H9 (cell line): ENCODE measurements around the gene PIK3C3. TPM values are rescaled to one million over a fixed set of nuclear protein-coding genes. Genes with fewer than 3 reads are reported as not detected.

Source experiments
- DNase-seq: peaks from one replicate; pipeline ENCODE4 v3.0.0-alpha.2; 2017
- H2AFZ ChIP-seq: one replicate; pipeline ENCODE4 v1.6.1; 2013; ENCODE audit warnings: mild to moderate bottlenecking, low read length, control low read depth, moderate library complexity
- H2AK5ac ChIP-seq: 2 replicates; pipeline ENCODE4 v1.6.1; 2013; ENCODE audit warnings: low read length, control low read depth, mixed read lengths; ENCODE audit not compliant: insufficient read length
- H2BK120ac ChIP-seq: one replicate; pipeline ENCODE4 v1.6.1; 2013; ENCODE audit warnings: low read depth, mild to moderate bottlenecking, low read length, control low read depth, inconsistent platforms; ENCODE audit not compliant: poor library complexity, severe bottlenecking
- H2BK12ac ChIP-seq: 2 replicates; pipeline ENCODE4 v1.6.1; 2013; ENCODE audit warnings: low read length, control low read depth, mixed read lengths, low read depth; ENCODE audit not compliant: insufficient read length
- H2BK15ac ChIP-seq: 2 replicates; pipeline ENCODE4 v1.6.1; 2013; ENCODE audit warnings: low read depth, low read length, control low read depth
- H2BK20ac ChIP-seq: one replicate; pipeline ENCODE4 v1.6.1; 2013; ENCODE audit warnings: low read depth, mild to moderate bottlenecking, low read length, control low read depth, inconsistent platforms; ENCODE audit not compliant: poor library complexity, severe bottlenecking
- H2BK5ac ChIP-seq: 2 replicates; pipeline ENCODE4 v1.6.1; 2013; ENCODE audit warnings: low read length, control low read depth, mixed read lengths; ENCODE audit not compliant: insufficient read length
- H3K14ac ChIP-seq: 2 replicates; pipeline ENCODE4 v1.6.1; 2013; ENCODE audit warnings: low read length, control low read depth; ENCODE audit not compliant: insufficient read depth
- H3K18ac ChIP-seq: 2 replicates; pipeline ENCODE4 v1.6.1; 2013; ENCODE audit warnings: low read depth, mild to moderate bottlenecking, mixed read lengths, low read length, control low read depth; ENCODE audit not compliant: insufficient read length
- H3K23ac ChIP-seq: 2 replicates; pipeline ENCODE4 v1.6.1; 2013; ENCODE audit warnings: low read length, control low read depth, mixed read lengths, low read depth; ENCODE audit not compliant: insufficient read length
- H3K23me2 ChIP-seq: 2 replicates; pipeline ENCODE4 v1.6.1; 2013; ENCODE audit warnings: low read depth, mild to moderate bottlenecking, mixed read lengths, low read length, control low read depth; ENCODE audit not compliant: insufficient read length, poor library complexity, severe bottlenecking
- H3K27ac ChIP-seq: 2 replicates; pipeline ENCODE4 v1.5.1; 2013; ENCODE audit warnings: low read length, control low read depth, mixed read lengths, low read depth; ENCODE audit not compliant: insufficient read length
- H3K27me3 ChIP-seq: 2 replicates; pipeline ENCODE4 v1.6.1; 2013; ENCODE audit warnings: low read length, control low read depth, inconsistent platforms; ENCODE audit not compliant: insufficient read depth
- H3K4ac ChIP-seq: 2 replicates; pipeline ENCODE4 v1.6.1; 2013; ENCODE audit warnings: low read depth, mild to moderate bottlenecking, control low read depth, inconsistent platforms, low read length, moderate library complexity
- H3K4me1 ChIP-seq: 2 replicates; pipeline ENCODE4 v1.6.1; 2013; ENCODE audit warnings: low read length, control low read depth, inconsistent platforms; ENCODE audit not compliant: insufficient read depth
- H3K4me2 ChIP-seq: 2 replicates; pipeline ENCODE4 v1.6.1; 2013; ENCODE audit warnings: low read length, control low read depth, mixed read lengths; ENCODE audit not compliant: insufficient read length, insufficient read depth
- H3K56ac ChIP-seq: 2 replicates; pipeline ENCODE4 v1.6.1; 2013; ENCODE audit warnings: low read depth, mild to moderate bottlenecking, mixed read lengths, low read length, control low read depth; ENCODE audit not compliant: insufficient read length
- H3K79me1 ChIP-seq: 2 replicates; pipeline ENCODE4 v1.6.1; 2013; ENCODE audit warnings: low read depth, mild to moderate bottlenecking, moderate library complexity, low read length, control low read depth, inconsistent platforms; ENCODE audit not compliant: insufficient read depth, poor library complexity, severe bottlenecking
- H3K79me2 ChIP-seq: 2 replicates; pipeline ENCODE4 v1.6.1; 2013; ENCODE audit warnings: low read length, control low read depth, inconsistent platforms; ENCODE audit not compliant: insufficient read depth
- H3K9ac ChIP-seq: 2 replicates; pipeline ENCODE4 v1.6.1; 2013; ENCODE audit warnings: low read length, control low read depth, mixed read lengths; ENCODE audit not compliant: insufficient read length; ENCODE audit errors: extremely low read depth
- H3K9me3 ChIP-seq: one replicate; pipeline ENCODE4 v1.6.1; 2013; ENCODE audit warnings: low read depth, low read length, inconsistent platforms; ENCODE audit not compliant: control insufficient read depth
- H3T11ph ChIP-seq: one replicate; pipeline ENCODE4 v1.6.1; 2013; ENCODE audit warnings: mild to moderate bottlenecking, low read length, control low read depth, inconsistent platforms
- H4K20me1 ChIP-seq: one replicate; pipeline ENCODE4 v1.6.1; 2013; ENCODE audit not compliant: control insufficient read depth, insufficient read length, insufficient read depth
- H4K5ac ChIP-seq: 2 replicates; pipeline ENCODE4 v1.6.1; 2013; ENCODE audit warnings: low read depth, mild to moderate bottlenecking, mixed read lengths, low read length, control low read depth; ENCODE audit not compliant: insufficient read length
- H4K8ac ChIP-seq: replicated peaks from 2 replicates; pipeline ENCODE4 v1.6.1; 2013; ENCODE audit warnings: low read length, control low read depth, mixed read lengths, low read depth; ENCODE audit not compliant: insufficient read length
- H4K91ac ChIP-seq: 2 replicates; pipeline ENCODE4 v1.6.1; 2013; ENCODE audit warnings: low read depth, mild to moderate bottlenecking, moderate library complexity, mixed read lengths, low read length, control low read depth; ENCODE audit not compliant: insufficient read length
- H3K27ac Mint-ChIP-seq, 3 experiments: 2 replicates in 2 of 3; 3 replicates in 1 of 3; pipeline ENCODE4 v1.8.0; 2020 to 2021; ENCODE audit warnings: mixed read lengths in 3 of 3, mild to moderate bottlenecking in 1 of 3, moderate library complexity in 1 of 3
- H3K27me3 Mint-ChIP-seq: 2 replicates; pipeline ENCODE4 v1.8.0; 2021; ENCODE audit warnings: low read depth, mild to moderate bottlenecking, moderate library complexity, mixed read lengths
- H3K36me3 Mint-ChIP-seq, 3 experiments: 2 replicates in 2 of 3; 3 replicates in 1 of 3; pipeline ENCODE4 v1.8.0; 2020 to 2021; ENCODE audit warnings: low read depth in 3 of 3, mixed read lengths in 3 of 3; ENCODE audit not compliant: insufficient read depth in 1 of 3
- H3K4me1 Mint-ChIP-seq, 2 experiments: 2 replicates each; pipeline ENCODE4 v1.8.0; 2020; ENCODE audit warnings: mixed read lengths in 2 of 2
- H3K4me3 Mint-ChIP-seq, 2 experiments: 2 replicates in 1 of 2; 3 replicates in 1 of 2; pipeline ENCODE4 v1.8.0; 2020 to 2021; ENCODE audit warnings: mild to moderate bottlenecking in 2 of 2, mixed read lengths in 2 of 2, moderate library complexity in 1 of 2
- H3K9me3 Mint-ChIP-seq, 2 experiments: 2 replicates in 1 of 2; 3 replicates in 1 of 2; pipeline ENCODE4 v1.8.0; 2020; ENCODE audit warnings: mild to moderate bottlenecking in 2 of 2, mixed read lengths in 2 of 2, moderate library complexity in 1 of 2
- CTCF ChIP-seq: fragments of 200-600 bp; sonication (generic); conservative IDR thresholded peaks from 3 replicates; pipeline ENCODE4 v1.8.0; 2021; ENCODE audit warnings: antibody characterized with exemption, mild to moderate bottlenecking
- total RNA-seq: library from RNA; stranded (reverse); gene quantifications from 2 replicates; pipeline ENCODE4 v1.2.1, GENCODE V29; 2021

Gene PIK3C3
- total RNA-seq, 1 experiment from 2014 or later, result 48.8 TPM

- Mint-ChIP-seq H3K27me3 (no peaks in the 10 kb centered on the region), H3K36me3 (no peaks in the 10 kb centered on the region)
These were observed 140.8 kb downstream of the PIK3C3 start for GRCh38 chr18:42095732-42096377.

More at GRCh38 chr18:42095732-42096377, 140.8 kb downstream of the PIK3C3 start:
- H4K8ac ChIP-seq, result no peak overlapping the region
- no peak for DNase-seq
- no peaks in the 10 kb centered on the region for H3K9me3 ChIP-seq
- no peak overlapping the region for H2AK5ac ChIP-seq
- no peak overlapping the region for H3K27ac ChIP-seq
- H3K79me2 ChIP-seq, result no peaks in the 10 kb centered on the region
- no peak overlapping the region; a peak in 1 of 7 replicates for H3K27ac Mint-ChIP-seq
- no peak overlapping the region for H4K5ac ChIP-seq
- H3K9me3 Mint-ChIP-seq, result no peaks in the 10 kb centered on the region
- H3K27me3 ChIP-seq, result no peaks in the 10 kb centered on the region
- H3K4me3 Mint-ChIP-seq, result no peak overlapping the region
- no peak overlapping the region for H2BK120ac ChIP-seq
- H3K4me2 ChIP-seq, result no peak overlapping the region
- no peaks in the 10 kb centered on the region for H3K4me1 Mint-ChIP-seq
- H3K4ac ChIP-seq, result no peak overlapping the region
- H2BK12ac ChIP-seq, result no peak overlapping the region
- H3K9ac ChIP-seq, result no peak overlapping the region
- no peak overlapping the region for H2AFZ ChIP-seq
- H3K14ac ChIP-seq, result no peak overlapping the region
- no peaks in the 10 kb centered on the region for H3K23me2 ChIP-seq
- H3K18ac ChIP-seq, result no peak overlapping the region
- no peaks in the 10 kb centered on the region for H3K4me1 ChIP-seq
- H3K56ac ChIP-seq, result no peak overlapping the region
- no peak overlapping the region for H2BK5ac ChIP-seq
- TF ChIP-seq CTCF, result no peak
- H2BK20ac ChIP-seq, result no peak overlapping the region
- H4K20me1 ChIP-seq, result no peaks in the 10 kb centered on the region
- no peak overlapping the region for H2BK15ac ChIP-seq
- H4K91ac ChIP-seq, result no peak overlapping the region
- no peak overlapping the region for H3K23ac ChIP-seq
- H3T11ph ChIP-seq, result no peak overlapping the region
- H3K79me1 ChIP-seq, result no peaks in the 10 kb centered on the region
